Stimulated activated naive CD4-positive, alpha-beta T cell (primary cell): ENCODE measurements around the gene UQCR11.
A peak's percentile ranks its signal among the peaks of the same experiment; 100 is the strongest.

Experiments
- DNase-seq, 6 experiments: peaks; one replicate each; lab custom pipeline; 2025; lab: John Stamatoyannopoulos, UW

UQCR11 gene

GRCh38 chr19:1615156-1615765 is 10.0 kb upstream of the UQCR11 start:
- no peak for DNase-seq

GRCh38 chr19:1613808-1614570 is 8.7 kb upstream of the UQCR11 start:
- DNase-seq: no peak

DNA sequence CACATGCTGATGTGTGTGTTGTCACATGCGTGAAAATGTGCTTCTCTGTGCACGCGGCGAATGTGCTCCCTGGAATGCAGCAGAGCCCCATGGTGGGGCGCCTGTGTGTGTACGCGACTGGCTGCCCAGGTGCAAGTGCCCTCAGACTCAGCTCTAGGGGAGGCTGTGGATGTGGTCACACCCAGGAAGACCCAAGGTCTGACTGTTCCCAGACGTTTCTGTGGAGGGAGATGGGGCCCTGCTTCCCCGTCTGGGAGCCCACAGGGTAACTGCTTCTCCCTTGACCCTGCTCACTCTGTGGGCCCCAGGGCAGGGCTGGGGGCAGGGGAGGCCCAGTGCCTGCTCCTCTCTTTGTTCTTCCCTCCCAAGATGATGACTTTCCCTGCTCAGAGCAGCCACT is 7.9 kb upstream of the UQCR11 start:
- no peak for DNase-seq

GRCh38 chr19:1612114-1613086 is 7.1 kb upstream of the UQCR11 start:
- DNase-seq: no peak

DNA sequence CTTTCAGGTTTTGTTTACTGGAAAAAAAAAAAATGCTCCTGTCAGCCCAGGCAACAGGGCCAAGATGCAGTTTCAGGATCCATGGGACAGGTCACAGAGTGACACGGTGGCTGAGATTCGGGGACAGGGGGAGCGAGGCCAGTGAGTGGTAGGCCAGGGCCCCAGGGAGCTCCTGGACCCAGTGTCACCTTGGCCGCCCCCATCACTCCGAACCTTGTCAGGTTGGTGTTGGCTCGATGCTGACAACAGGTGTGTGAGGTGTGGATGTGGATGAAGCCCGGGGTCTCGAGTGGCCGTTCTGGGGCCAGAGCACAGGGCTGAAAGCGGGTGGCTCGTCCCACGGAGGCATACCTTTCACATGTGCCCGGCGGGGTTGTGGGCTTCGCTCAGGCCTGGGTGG is 6.1 kb upstream of the UQCR11 start:
- DNase-seq: no peak

GRCh38 chr19:1610579-1610978 is 5.3 kb upstream of the UQCR11 start:
- DNase-seq: no peak

- DNase-seq: no peak
Measured at GRCh38 chr19:1609680-1610474, 4.6 kb upstream of the UQCR11 start.

GRCh38 chr19:1609103-1609396 is 3.8 kb upstream of the UQCR11 start:
- peak in 4 of 6 experiments; percentile 21 to 44 (median 30) for DNase-seq

DNA sequence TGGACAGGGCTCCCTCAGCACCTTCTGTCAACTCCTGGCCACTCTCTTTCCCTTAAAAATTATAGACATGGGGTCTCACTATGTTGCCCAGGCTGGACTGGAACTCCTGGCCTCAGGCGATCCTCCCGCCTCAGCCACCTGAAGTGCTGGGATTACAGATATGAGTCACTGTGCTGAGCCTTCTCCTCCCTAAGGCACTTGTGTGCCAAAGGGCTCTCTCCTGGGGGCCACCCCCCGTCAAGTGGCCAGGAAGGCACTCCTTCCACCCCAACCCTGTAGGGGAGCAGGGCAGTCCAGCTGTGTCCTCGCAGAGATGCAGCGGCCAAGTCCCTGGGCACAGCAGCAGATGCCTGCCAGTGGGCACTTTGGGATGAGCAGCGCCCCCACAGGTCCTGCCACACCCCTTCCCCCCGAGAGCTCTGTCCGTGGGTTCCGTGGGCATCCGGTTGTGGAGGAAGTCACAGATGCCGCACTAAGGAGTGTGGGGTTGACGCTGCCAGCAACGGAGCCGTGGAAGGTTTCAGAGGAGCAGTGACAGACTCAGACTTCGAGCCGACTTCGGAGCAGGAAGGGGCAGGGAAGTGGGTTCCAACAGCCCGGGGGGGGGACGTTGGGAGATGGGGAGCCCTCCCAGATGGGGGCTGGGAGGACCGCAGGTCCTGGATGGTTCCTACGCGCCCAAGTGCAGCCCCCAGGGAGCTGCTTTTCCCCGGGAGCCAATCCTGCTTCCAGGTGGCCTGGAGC is 3.3 kb upstream of the UQCR11 start:
- peak in 5 of 6 experiments; percentile 19 to 47 (median 23) for DNase-seq

GRCh38 chr19:1606138-1606651 is 933 bp upstream of the UQCR11 start:
- DNase-seq: no peak

GRCh38 chr19:1602091-1602707 is 3.1 kb downstream of the UQCR11 start:
- no peak for DNase-seq

DNA sequence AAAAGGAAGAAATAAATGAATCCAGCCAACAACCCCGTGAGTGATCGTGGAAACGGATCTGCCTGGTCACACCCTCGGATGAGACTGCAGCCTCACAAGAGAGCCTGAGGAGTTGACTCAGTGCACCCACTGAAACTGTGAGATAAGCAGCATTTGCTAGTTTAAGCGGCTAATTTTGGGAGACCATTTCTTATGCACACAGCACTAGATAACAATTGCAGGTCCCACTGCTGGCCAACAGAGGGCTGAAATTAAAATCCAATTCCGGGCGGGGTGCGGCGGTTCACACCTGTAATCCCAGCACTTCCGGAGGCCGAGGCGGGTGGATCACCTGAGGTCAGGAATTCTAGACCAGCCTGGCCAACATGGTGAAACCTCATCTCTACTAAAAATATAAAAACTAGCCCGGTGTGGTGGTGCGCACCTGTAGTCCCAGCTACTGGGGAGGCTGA is 3.6 kb downstream of the UQCR11 start:
- DNase-seq: no peak

- no peak for DNase-seq
Measured at GRCh38 chr19:1599460-1599846, 5.8 kb downstream of the UQCR11 start.

GRCh38 chr19:1598777-1599459 is 6.3 kb downstream of the UQCR11 start:
- DNase-seq: no peak

GRCh38 chr19:1593501-1593772 is 11.8 kb downstream of the UQCR11 start:
- DNase-seq: no peak

DNA sequence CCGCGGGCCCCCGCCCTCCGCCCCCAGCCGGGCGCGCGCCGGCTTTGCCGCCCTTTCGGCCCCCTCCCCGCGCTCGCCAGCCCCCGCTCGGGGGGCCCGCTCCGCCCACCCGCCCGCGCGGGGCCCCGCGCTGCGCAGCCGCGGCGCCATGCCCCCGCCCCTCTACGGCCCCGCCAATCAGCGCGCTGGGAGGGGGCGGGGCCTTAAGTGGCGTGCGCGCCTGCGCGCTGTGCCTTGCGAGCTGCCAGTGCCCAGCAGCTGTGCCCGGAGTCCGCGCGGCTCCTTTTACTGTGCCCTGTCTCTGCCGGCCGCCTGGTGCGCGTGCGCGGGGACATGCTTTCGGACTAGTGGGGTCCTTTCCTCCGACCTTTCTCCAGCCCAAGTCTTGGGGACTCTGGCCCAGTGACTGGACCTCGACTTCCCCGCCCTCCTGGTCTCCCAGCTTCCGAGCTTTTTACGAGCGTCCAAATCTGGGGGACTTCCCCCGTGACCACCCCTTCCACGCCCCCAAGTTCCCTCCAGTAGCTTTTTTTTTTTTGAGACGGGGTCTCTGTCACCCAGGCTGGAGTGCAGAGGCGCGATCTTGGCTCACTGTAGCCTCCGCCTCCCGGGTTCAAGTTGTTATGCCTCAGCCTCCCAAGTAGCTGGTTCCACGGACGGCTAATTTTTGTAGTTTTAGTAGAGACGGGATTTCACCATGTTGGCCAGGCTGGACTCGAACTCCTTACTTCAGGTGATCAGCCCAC is 12.3 kb downstream of the UQCR11 start, which contains the start of gene MBD3:
TSS of gene MBD3 (minus strand) at position 111 of the 746 bp plus-strand sequence. CDS start 234 bp downstream, outside the sequence.
- DNase-seq: peak; percentile 71 to 90 (median 86)

DNA sequence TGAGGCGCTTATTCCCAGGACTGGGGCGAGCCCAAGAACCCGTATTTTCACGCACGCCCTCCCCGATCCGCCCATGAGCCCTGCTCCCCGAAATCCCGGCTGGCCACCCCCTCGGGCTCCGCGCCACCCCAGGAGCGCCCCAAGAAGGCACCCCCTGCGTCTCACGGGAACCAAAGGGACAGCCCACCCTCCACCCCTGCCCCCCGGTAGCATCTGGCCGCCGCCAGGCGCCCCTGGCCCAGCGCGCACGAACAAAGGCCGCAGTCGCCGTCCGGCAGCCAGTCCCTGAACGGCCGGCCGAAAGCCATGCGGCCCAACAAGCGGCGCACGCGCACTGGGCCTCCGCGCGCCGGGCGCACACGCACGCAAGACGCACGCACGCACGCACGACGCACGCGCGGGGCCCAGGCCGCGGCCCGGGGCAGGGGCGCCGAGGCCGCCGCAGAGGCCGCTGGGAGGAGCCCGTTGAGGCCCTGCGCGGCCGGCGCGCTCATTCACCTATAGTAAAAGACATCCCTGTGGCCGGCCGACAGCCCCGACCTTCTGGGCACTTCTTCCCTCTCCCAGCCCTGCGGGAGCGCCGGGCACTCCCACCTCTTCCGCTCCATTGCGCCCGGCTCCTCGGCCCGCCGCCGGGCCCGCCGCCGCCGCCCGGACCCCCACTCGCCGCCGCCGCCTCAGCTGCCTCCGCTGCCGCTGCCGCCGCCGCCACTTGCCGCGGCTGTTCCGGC is 13.1 kb downstream of the UQCR11 start:
- peak; percentile 74 to 91 (median 81) for DNase-seq

GRCh38 chr19:1591421-1592023 is 13.7 kb downstream of the UQCR11 start:
- DNase-seq: peak in 2 of 6 experiments; percentile 17 to 25
